GM23338 (cell line): ENCODE data around the gene ZNF678. TPM values are rescaled to one million over a fixed set of nuclear protein-coding genes. Genes with fewer than 3 reads are reported as not detected.

Experiments
- ATAC-seq: fragments of 200-7000 bp; cut with Tn5 transposase; 3 replicates; pipeline ENCODE4 v1.9.1; 2020
- DNase-seq: peaks from one replicate; pipeline ENCODE4 v3.0.0-alpha.2; 2015; ENCODE audit warnings: low spot score
- H2AFZ ChIP-seq: fragments of 200-600 bp; sonication (generic); 2 replicates; pipeline ENCODE4 v1.8.0; 2016; ENCODE audit warnings: antibody characterized with exemption, mild to moderate bottlenecking, moderate library complexity
- H3F3A ChIP-seq: fragments of 200-600 bp; sonication (generic); replicated peaks from 2 replicates; pipeline ENCODE4 v1.8.0; 2017; ENCODE audit warnings: antibody characterized with exemption, mixed run types, low read depth
- H3K27ac ChIP-seq: fragments of 200-600 bp; sonication (generic); 2 replicates; pipeline ENCODE4 v1.6.1; 2016; ENCODE audit warnings: low read depth
- H3K27me3 ChIP-seq: fragments of 200-600 bp; sonication (generic); 2 replicates; pipeline ENCODE4 v1.8.0; 2016; ENCODE audit warnings: mild to moderate bottlenecking, mixed run types, moderate library complexity; ENCODE audit not compliant: insufficient read depth
- H3K36me3 ChIP-seq: fragments of 200-600 bp; sonication (generic); 2 replicates; pipeline ENCODE4 v1.8.0; 2016; ENCODE audit warnings: mild to moderate bottlenecking; ENCODE audit not compliant: insufficient read depth
- H3K4me1 ChIP-seq: fragments of 200-600 bp; sonication (generic); 2 replicates; pipeline ENCODE4 v1.8.0; 2016; ENCODE audit warnings: mild to moderate bottlenecking, moderate library complexity; ENCODE audit not compliant: insufficient read depth
- H3K4me2 ChIP-seq: fragments of 200-600 bp; sonication (generic); 2 replicates; pipeline ENCODE4 v1.7.1; 2017; ENCODE audit warnings: mixed run types
- H3K4me3 ChIP-seq: fragments of 200-600 bp; sonication (generic); 2 replicates; pipeline ENCODE4 v1.6.1; 2016; ENCODE audit warnings: mixed run types
- H3K79me2 ChIP-seq: fragments of 200-600 bp; sonication (generic); replicated peaks from 2 replicates; pipeline ENCODE4 v1.8.0; 2017; ENCODE audit warnings: mild to moderate bottlenecking; ENCODE audit not compliant: insufficient read depth
- H3K9me2 ChIP-seq: fragments of 200-600 bp; sonication (generic); 2 replicates; pipeline ENCODE4 v1.8.0; 2017; ENCODE audit not compliant: insufficient read depth
- H4K20me1 ChIP-seq: fragments of 200-600 bp; sonication (generic); replicated peaks from 2 replicates; pipeline ENCODE4 v1.8.0; 2017; ENCODE audit warnings: mild to moderate bottlenecking; ENCODE audit not compliant: insufficient read depth
- H3K27ac Mint-ChIP-seq: 2 replicates; pipeline ENCODE4 v1.8.0; 2020; ENCODE audit warnings: inconsistent platforms, mild to moderate bottlenecking, moderate library complexity, mixed read lengths
- H3K27me3 Mint-ChIP-seq: 3 replicates; pipeline ENCODE4 v1.8.0; 2022; ENCODE audit warnings: low read depth, mild to moderate bottlenecking, moderate library complexity, mixed read lengths, inconsistent platforms; ENCODE audit not compliant: insufficient read depth, poor library complexity
- H3K36me3 Mint-ChIP-seq: 3 replicates; pipeline ENCODE4 v1.8.0; 2021; ENCODE audit warnings: low read depth, mild to moderate bottlenecking, inconsistent platforms, moderate library complexity, mixed read lengths
- H3K4me1 Mint-ChIP-seq: 3 replicates; pipeline ENCODE4 v1.8.0; 2020; ENCODE audit warnings: mild to moderate bottlenecking, inconsistent platforms, mixed read lengths
- H3K4me3 Mint-ChIP-seq: 3 replicates; pipeline ENCODE4 v1.8.0; 2021; ENCODE audit warnings: moderate library complexity, mild to moderate bottlenecking, inconsistent platforms, mixed read lengths
- H3K9me3 Mint-ChIP-seq: 3 replicates; pipeline ENCODE4 v1.8.0; 2020; ENCODE audit warnings: moderate library complexity, mild to moderate bottlenecking, inconsistent platforms, mixed read lengths
- CREB1 ChIP-seq: fragments of 250-450 bp; sonication (Bioruptor Pico); IDR thresholded peaks from 2 replicates; pipeline ENCODE4 v1.5.0; 2020; ENCODE audit warnings: low read depth, mild to moderate bottlenecking, moderate library complexity
- EZH2 ChIP-seq: fragments of 200-600 bp; sonication (generic); IDR thresholded peaks from one replicate; pipeline ENCODE4 v1.8.0; 2017; ENCODE audit warnings: antibody characterized with exemption, mild to moderate bottlenecking, low read depth; ENCODE audit not compliant: unreplicated experiment
- EZH2phosphoT487 ChIP-seq: fragments of 200-600 bp; sonication (generic); IDR thresholded peaks from one replicate; pipeline ENCODE4 v1.8.1; 2018; ENCODE audit warnings: antibody characterized with exemption; ENCODE audit not compliant: unreplicated experiment
- JUNB ChIP-seq: IDR thresholded peaks from one replicate; pipeline ENCODE4 v1.6.1; 2016; ENCODE audit warnings: antibody characterized with exemption; ENCODE audit not compliant: unreplicated experiment
- NANOG ChIP-seq: IDR thresholded peaks from 2 replicates; pipeline ENCODE4 v1.6.1; 2016; ENCODE audit warnings: antibody characterized with exemption, borderline replicate concordance
- POLR2AphosphoS5 ChIP-seq: IDR thresholded peaks from 2 replicates; pipeline ENCODE4 v1.6.1; 2016; ENCODE audit warnings: antibody characterized with exemption, low read depth
- STAT1 ChIP-seq: IDR thresholded peaks from one replicate; pipeline ENCODE4 v1.6.1; 2016; ENCODE audit warnings: antibody characterized with exemption; ENCODE audit not compliant: unreplicated experiment
- ZNF114 ChIP-seq: fragments of 250-450 bp; sonication (Bioruptor Pico); IDR thresholded peaks from 2 replicates; pipeline ENCODE4 v1.5.0; 2020; ENCODE audit warnings: mild to moderate bottlenecking, moderate library complexity
- polyA plus RNA-seq: library from polyadenylated mRNA; unstranded; fragments of >200 nt; fragmentation: Nextera tagmentation; extraction: Ambion mirVana; gene quantifications from 2 replicates; pipeline ENCODE4 v1.2.1, GENCODE V29; 2016
- total RNA-seq: library from RNA; depleted of rRNA; stranded (reverse); fragments of >200 nt; shearing (Covaris generic); gene quantifications from 2 replicates; pipeline ENCODE4 v1.2.3, GENCODE V29; 2014
- TF ChIP-seq, protein P1 (sequence below), 2 experiments: fragments of 200-600 bp in 1 of 2; sonication (generic) in 1 of 2; conservative IDR thresholded peaks; 2 replicates each; pipeline versions ENCODE4 v1.5.1 to v1.6.1; 2016 to 2017; ENCODE audit warnings: antibody characterized with exemption in 2 of 2, low read depth in 2 of 2, mild to moderate bottlenecking in 2 of 2, moderate library complexity in 1 of 2
- TF ChIP-seq, protein P2 (sequence below): fragments of 250-450 bp; sonication (Bioruptor Pico); IDR thresholded peaks from 2 replicates; pipeline ENCODE4 v1.5.0; 2020; ENCODE audit warnings: mild to moderate bottlenecking, moderate library complexity
- TF ChIP-seq, protein P3 (sequence below): IDR thresholded peaks from one replicate; pipeline ENCODE4 v1.6.1; 2018; ENCODE audit warnings: antibody characterized with exemption; ENCODE audit not compliant: unreplicated experiment

ZNF678 gene
- total and polyA plus RNA-seq, 2 experiments from 2014 or later: 8.6 to 60.0 TPM

DNA sequence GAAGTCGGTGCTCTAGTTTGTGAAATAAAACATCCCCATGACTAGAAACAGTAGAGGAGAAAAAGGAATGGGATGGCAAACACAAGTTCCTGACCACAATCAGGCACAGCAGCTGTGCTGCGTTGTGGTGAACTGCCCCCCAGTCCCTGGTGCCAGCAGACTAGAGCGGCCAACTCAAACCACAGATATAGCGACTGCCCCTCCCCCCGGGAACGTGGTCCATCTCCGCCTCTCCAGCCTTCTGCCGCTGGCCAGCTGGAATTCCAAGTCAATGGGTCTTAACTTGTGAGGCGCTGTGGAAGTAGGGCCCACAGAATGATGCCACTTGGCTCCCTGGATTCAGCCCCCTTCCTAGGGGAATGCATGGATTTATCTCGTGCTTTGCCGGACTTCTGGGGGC, 41.6 kb upstream of the ZNF678 start:
- Mint-ChIP-seq H3K36me3 (no peaks in the 10 kb centered on the region), H3K4me1 (peaks cover 2% of the 10 kb centered on the region; the same call in 1 of the 3 replicates), H3K27me3 (no peaks in the 10 kb centered on the region), H3K27ac (no peak overlapping the region), H3K4me3 (no peak overlapping the region), H3K9me3 (peaks cover 15% of the 10 kb centered on the region)
- no peak overlapping the region for H3K4me2 ChIP-seq
- no peaks in the 10 kb centered on the region for H3F3A ChIP-seq
- H3K27me3 ChIP-seq: no peaks in the 10 kb centered on the region
- no peaks in the 10 kb centered on the region for H3K36me3 ChIP-seq
- DNase-seq: peak; percentile 34
- ATAC-seq: no peak
- no peaks in the 10 kb centered on the region for H3K4me1 ChIP-seq
- no peaks in the 10 kb centered on the region; the same call in 1 of the 2 replicates for H3K9me2 ChIP-seq
- peak overlapping the region; percentile 76; the same call in 1 of the 2 replicates for H2AFZ ChIP-seq
- H3K79me2 ChIP-seq: no peaks in the 10 kb centered on the region
- H3K4me3 ChIP-seq: no peak overlapping the region
- no peak for TF ChIP-seq EZH2phosphoT487
- H3K27ac ChIP-seq: no peak overlapping the region
- no peaks in the 10 kb centered on the region for H4K20me1 ChIP-seq

DNA sequence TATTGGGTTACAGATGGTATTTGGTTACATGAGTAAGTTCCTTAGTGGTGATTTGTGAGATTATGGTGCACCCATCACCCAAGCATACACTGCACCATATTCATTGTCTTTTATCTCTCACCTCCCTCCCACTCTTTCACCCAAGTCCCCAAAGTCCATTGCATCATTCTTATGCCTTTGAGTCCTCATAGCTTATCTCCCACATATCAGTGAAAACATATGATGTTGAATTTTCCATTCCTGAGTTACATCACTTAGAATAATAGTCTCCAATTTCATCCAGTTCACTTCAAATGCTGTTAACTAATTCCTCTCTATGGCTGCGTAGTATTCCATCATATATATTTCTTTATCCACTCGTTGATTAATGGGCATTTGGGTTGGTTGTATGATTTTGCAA, 36.8 kb upstream of the ZNF678 start:
- no peak overlapping the region for H3K4me2 ChIP-seq
- H3K4me3 ChIP-seq: no peak overlapping the region
- no peak overlapping the region for H3K4me3 Mint-ChIP-seq
- H3K36me3 Mint-ChIP-seq: peaks cover 32% of the 10 kb centered on the region
- H3K36me3 ChIP-seq: no peaks in the 10 kb centered on the region
- H3K79me2 ChIP-seq: no peaks in the 10 kb centered on the region
- no peaks in the 10 kb centered on the region for H3K27me3 Mint-ChIP-seq
- H3K27ac ChIP-seq: no peak overlapping the region
- no peak overlapping the region for H2AFZ ChIP-seq
- peaks cover 63% of the 10 kb centered on the region for H3K9me3 Mint-ChIP-seq
- no peak overlapping the region for H3K27ac Mint-ChIP-seq
- no peaks in the 10 kb centered on the region for H4K20me1 ChIP-seq
- no peaks in the 10 kb centered on the region for H3F3A ChIP-seq
- DNase-seq: no peak
- peaks cover 2% of the 10 kb centered on the region; the same call in 1 of the 3 replicates for H3K4me1 Mint-ChIP-seq
- no peaks in the 10 kb centered on the region for H3K4me1 ChIP-seq
- no peaks in the 10 kb centered on the region; the same call in 1 of the 2 replicates for H3K27me3 ChIP-seq
- no peaks in the 10 kb centered on the region for H3K9me2 ChIP-seq
- no peak for ATAC-seq
- TF ChIP-seq ZNF114 (CRISPR knock-in tag) (no peak), EZH2phosphoT487 (no peak), CREB1 (CRISPR knock-in tag) (no peak), STAT1 (no peak), NANOG (no peak), POLR2AphosphoS5 (no peak), JUNB (no peak), EZH2 (no peak)
- TF ChIP-seq, protein P1, sequence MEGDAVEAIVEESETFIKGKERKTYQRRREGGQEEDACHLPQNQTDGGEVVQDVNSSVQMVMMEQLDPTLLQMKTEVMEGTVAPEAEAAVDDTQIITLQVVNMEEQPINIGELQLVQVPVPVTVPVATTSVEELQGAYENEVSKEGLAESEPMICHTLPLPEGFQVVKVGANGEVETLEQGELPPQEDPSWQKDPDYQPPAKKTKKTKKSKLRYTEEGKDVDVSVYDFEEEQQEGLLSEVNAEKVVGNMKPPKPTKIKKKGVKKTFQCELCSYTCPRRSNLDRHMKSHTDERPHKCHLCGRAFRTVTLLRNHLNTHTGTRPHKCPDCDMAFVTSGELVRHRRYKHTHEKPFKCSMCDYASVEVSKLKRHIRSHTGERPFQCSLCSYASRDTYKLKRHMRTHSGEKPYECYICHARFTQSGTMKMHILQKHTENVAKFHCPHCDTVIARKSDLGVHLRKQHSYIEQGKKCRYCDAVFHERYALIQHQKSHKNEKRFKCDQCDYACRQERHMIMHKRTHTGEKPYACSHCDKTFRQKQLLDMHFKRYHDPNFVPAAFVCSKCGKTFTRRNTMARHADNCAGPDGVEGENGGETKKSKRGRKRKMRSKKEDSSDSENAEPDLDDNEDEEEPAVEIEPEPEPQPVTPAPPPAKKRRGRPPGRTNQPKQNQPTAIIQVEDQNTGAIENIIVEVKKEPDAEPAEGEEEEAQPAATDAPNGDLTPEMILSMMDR (conservative IDR thresholded peaks at IDR 0.05; ENCODE audit: low read depth in 2 of 2): no peak
- TF ChIP-seq, protein P2, sequence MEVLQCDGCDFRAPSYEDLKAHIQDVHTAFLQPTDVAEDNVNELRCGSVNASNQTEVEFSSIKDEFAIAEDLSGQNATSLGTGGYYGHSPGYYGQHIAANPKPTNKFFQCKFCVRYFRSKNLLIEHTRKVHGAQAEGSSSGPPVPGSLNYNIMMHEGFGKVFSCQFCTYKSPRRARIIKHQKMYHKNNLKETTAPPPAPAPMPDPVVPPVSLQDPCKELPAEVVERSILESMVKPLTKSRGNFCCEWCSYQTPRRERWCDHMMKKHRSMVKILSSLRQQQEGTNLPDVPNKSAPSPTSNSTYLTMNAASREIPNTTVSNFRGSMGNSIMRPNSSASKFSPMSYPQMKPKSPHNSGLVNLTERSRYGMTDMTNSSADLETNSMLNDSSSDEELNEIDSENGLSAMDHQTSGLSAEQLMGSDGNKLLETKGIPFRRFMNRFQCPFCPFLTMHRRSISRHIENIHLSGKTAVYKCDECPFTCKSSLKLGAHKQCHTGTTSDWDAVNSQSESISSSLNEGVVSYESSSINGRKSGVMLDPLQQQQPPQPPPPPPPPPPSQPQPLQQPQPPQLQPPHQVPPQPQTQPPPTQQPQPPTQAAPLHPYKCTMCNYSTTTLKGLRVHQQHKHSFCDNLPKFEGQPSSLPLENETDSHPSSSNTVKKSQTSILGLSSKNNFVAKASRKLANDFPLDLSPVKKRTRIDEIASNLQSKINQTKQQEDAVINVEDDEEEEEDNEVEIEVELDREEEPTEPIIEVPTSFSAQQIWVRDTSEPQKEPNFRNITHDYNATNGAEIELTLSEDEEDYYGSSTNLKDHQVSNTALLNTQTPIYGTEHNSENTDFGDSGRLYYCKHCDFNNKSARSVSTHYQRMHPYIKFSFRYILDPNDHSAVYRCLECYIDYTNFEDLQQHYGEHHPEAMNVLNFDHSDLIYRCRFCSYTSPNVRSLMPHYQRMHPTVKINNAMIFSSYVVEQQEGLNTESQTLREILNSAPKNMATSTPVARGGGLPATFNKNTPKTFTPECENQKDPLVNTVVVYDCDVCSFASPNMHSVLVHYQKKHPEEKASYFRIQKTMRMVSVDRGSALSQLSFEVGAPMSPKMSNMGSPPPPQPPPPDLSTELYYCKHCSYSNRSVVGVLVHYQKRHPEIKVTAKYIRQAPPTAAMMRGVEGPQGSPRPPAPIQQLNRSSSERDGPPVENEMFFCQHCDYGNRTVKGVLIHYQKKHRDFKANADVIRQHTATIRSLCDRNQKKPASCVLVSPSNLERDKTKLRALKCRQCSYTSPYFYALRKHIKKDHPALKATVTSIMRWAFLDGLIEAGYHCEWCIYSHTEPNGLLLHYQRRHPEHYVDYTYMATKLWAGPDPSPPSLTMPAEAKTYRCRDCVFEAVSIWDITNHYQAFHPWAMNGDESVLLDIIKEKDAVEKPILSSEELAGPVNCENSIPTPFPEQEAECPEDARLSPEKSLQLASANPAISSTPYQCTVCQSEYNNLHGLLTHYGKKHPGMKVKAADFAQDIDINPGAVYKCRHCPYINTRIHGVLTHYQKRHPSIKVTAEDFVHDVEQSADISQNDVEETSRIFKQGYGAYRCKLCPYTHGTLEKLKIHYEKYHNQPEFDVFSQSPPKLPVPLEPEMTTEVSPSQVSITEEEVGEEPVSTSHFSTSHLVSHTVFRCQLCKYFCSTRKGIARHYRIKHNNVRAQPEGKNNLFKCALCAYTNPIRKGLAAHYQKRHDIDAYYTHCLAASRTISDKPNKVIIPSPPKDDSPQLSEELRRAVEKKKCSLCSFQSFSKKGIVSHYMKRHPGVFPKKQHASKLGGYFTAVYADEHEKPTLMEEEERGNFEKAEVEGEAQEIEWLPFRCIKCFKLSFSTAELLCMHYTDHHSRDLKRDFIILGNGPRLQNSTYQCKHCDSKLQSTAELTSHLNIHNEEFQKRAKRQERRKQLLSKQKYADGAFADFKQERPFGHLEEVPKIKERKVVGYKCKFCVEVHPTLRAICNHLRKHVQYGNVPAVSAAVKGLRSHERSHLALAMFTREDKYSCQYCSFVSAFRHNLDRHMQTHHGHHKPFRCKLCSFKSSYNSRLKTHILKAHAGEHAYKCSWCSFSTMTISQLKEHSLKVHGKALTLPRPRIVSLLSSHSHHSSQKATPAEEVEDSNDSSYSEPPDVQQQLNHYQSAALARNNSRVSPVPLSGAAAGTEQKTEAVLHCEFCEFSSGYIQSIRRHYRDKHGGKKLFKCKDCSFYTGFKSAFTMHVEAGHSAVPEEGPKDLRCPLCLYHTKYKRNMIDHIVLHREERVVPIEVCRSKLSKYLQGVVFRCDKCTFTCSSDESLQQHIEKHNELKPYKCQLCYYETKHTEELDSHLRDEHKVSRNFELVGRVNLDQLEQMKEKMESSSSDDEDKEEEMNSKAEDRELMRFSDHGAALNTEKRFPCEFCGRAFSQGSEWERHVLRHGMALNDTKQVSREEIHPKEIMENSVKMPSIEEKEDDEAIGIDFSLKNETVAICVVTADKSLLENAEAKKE (CRISPR knock-in tag): no peak
- TF ChIP-seq, protein P3, sequence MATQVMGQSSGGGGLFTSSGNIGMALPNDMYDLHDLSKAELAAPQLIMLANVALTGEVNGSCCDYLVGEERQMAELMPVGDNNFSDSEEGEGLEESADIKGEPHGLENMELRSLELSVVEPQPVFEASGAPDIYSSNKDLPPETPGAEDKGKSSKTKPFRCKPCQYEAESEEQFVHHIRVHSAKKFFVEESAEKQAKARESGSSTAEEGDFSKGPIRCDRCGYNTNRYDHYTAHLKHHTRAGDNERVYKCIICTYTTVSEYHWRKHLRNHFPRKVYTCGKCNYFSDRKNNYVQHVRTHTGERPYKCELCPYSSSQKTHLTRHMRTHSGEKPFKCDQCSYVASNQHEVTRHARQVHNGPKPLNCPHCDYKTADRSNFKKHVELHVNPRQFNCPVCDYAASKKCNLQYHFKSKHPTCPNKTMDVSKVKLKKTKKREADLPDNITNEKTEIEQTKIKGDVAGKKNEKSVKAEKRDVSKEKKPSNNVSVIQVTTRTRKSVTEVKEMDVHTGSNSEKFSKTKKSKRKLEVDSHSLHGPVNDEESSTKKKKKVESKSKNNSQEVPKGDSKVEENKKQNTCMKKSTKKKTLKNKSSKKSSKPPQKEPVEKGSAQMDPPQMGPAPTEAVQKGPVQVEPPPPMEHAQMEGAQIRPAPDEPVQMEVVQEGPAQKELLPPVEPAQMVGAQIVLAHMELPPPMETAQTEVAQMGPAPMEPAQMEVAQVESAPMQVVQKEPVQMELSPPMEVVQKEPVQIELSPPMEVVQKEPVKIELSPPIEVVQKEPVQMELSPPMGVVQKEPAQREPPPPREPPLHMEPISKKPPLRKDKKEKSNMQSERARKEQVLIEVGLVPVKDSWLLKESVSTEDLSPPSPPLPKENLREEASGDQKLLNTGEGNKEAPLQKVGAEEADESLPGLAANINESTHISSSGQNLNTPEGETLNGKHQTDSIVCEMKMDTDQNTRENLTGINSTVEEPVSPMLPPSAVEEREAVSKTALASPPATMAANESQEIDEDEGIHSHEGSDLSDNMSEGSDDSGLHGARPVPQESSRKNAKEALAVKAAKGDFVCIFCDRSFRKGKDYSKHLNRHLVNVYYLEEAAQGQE: no peak
